OCI-LY3 (cell line): ENCODE data around the gene STK38L.

Experiments
- CTCF ChIP-seq: fragments of 200-600, 300-600 bp; sonication (generic); IDR thresholded peaks from 2 replicates; pipeline ENCODE4 v1.5.1; 2014; ENCODE audit warnings: antibody characterized with exemption, low read length, low read depth
- EZH2phosphoT487 ChIP-seq: fragments of 200-600 bp; shearing (Covaris generic); IDR thresholded peaks from 2 replicates; pipeline ENCODE4 v1.6.1; 2018; ENCODE audit warnings: antibody characterized with exemption, mixed run types, low read depth

DNA sequence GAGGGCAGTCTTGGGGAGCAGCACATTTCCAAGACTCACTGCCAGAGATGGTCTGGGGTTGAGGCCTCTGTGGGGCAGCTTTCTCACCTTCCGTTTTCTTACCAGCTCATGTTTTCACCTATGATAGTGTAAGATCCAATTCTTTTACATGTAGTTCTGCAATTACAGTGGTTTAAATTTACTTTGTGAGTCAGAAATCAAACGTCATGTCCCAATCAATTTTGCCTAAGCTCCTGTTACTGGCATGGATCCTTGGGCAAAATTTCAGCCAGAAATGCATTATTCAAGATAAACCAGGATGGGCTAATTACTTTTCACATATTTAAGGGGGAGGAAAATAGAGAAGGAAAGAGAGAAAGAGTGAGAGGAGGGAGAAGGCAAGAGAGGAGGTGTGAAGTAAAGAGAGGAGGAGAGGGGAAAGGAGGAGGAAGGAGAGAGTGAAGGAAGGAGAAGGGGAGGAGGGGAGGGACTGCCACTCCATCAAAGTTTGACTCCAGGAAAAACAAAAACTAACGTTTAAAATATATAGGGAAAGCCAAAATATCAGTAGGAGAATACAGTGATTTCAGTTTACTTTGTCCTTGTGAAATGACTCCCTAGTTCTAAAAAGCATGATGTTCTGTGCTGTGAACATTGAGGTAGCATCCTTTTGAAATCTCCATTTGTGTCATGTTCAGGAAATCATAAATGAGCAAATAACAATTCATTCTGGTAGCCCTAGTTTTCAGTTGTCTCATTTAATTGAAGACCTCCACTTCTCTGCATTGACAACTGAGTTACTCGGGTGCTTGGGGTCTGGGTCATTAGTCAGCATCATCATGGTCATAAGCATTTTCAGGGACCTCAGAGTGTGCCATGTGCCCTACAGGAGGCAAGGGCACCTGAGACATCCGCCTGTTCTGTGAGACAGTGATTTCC is 91.5 kb downstream of the STK38L start:
- TF ChIP-seq CTCF = no peak
- no peak for TF ChIP-seq EZH2phosphoT487
